ENCODE measurements around the gene SLC22A9.
"Not testable (repeated sequence)": the region's sequence is repeated elsewhere in the genome, so short reads cannot be mapped to it uniquely, and the experiment has no call there.

SLC22A9 gene

GRCh38 chr11:63369165-63369970 lies at the start of gene SLC22A9:
TSS of gene SLC22A9 (plus strand) at chr11:63369785. CDS start at chr11:63370057, 272 bp downstream.
- DNase-seq = no peak

GRCh38 chr11:63321723-63322122 lies 47.9 kb upstream of the SLC22A9 start:
- DNase-seq = no peak

DNA sequence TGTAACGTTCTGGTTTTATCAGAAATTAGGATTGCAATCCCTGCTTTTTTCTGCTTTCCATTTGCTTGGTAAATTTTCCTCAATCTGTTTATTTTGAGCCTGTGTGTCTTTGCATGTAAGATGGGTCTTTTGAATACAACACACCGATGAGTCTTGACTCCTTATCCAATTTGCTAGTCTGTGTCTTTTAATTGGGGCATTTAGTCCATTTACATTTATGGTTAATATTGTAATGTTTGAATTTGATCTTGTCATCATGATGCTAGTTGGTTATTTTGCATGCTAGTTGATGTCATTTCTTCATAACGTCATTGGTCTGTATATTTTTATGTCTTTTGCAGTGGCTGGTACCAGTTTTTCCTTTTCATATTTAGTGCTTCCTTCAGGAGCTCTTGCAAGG lies 34.5 kb upstream of the SLC22A9 start:
- DNase-seq = not testable (repeated sequence)

DNA sequence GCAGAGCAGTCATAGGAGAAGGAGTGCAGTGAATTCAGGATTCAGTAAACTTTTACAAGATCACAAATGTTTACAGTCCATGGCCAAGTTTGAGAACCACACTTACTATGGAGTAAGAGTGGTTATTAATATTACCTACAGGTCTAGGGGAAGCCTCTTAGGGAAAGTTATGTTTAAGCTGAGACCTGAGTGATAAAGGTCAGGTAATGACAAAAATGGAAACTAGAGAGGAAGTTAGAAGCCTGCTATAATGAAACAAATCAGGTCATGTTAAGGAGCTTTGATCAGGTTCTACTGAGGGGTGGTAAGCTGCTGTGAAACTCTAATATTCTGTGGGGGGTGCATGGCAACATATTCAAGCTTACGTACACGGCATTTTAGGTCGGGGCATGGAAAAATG lies 32.5 kb upstream of the SLC22A9 start:
- DNase-seq = no peak

DNA sequence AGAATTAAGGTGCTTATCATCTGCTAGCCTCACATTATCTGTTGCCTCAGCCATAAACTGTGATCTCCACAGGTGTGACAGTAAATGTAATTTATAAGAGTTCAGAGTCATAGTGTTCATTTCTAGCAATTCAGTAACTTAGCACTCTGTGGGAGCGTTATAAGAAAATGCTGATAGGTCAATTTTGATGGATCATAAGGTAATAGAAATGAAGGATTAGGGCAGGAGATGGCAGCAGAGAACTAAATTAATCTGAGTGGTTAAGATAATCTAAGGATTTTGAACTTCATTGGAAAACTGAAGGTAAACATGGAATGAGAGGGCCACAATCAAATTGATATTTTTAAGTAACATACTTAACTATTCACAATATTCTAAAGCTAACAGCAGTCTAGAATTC lies 26.5 kb upstream of the SLC22A9 start:
- DNase-seq = no peak

DNA sequence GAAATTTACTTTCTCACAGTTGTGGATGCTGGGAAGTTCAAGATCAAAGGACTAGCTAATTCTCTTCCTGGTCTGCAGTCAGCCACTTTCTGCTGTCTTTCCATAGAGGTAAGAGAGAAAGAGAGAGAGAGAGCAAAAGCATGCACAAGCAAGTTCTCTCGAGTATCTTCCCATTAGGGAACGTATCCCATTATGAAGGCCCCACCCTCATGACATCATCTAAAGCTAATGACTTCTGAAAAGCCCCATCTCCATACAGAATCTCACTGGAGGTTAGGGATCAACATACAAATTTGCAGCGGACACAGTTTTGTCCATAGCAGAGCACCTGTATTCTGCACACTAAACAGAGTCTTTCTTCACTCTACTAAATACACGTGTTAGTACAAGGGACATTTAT lies 17.4 kb upstream of the SLC22A9 start:
- DNase-seq = no peak

DNA sequence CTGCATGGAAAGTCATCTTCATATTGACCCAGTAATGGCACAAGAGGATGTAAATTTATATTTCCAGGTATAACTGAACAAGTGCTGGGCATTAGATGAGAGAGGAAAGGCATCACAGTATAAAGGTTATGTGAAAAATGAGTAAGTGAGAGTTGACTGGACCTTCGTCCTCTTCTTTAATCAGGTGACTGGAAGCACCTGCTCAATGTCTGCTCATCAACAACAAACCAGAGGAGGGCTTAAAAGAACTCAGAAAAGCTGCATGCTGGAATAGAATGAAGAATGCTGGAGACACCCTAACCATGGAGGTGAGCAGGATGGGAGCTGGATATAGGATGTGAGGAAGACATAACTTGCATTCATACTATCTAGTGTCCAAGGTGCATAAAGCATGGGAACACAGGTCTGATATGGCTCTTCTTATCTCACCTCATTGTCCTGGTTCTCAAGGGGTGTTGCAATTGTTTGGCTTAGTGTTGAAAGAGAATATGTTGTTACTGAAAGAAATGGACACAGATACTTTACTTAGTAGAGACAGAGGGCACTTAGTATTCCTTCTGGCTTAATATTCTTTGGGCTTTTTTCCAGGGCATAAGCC lies 7.3 kb upstream of the SLC22A9 start:
- no peak for DNase-seq

DNA sequence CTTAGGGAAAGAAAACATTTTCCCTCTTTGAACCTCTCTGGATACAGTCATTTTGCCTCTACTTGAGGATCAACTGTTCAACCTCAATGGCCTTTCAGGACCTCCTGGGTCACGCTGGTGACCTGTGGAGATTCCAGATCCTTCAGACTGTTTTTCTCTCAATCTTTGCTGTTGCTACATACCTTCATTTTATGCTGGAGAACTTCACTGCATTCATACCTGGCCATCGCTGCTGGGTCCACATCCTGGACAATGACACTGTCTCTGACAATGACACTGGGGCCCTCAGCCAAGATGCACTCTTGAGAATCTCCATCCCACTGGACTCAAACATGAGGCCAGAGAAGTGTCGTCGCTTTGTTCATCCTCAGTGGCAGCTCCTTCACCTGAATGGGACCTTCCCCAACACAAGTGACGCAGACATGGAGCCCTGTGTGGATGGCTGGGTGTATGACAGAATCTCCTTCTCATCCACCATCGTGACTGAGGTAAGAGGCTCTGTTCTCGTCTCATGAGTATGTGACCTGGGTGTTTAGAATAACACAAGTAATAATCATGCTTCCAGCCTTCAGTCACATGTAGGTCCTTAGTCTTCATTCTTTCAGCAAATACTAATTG lies 495 bp downstream of the SLC22A9 start:
- DNase-seq = no peak

DNA sequence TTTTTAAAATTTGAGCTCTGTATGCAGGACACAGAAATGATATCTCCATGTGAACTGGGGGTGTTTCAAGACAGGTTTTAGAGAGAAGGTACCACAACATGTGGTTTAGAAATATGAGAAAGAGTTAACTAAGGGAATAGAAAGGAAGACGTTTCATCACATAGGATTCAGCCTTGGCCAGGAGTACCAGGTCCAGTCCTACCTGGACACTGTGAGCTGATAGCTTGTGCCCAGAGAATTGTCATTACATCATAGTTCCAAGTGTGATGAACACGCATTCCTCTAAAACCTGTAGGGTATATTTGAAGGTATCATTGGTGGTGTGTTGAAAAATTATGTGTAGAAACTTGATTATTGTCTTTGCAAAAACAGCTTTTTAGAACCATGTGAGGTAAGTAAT lies 1.8 kb downstream of the SLC22A9 start:
- no peak for DNase-seq

GRCh38 chr11:63375434-63375833 lies 5.8 kb downstream of the SLC22A9 start:
- DNase-seq = no peak

GRCh38 chr11:63380130-63380529 lies 10.5 kb downstream of the SLC22A9 start:
- no peak for DNase-seq

GRCh38 chr11:63395697-63396096 lies 26.1 kb downstream of the SLC22A9 start:
- no peak for DNase-seq

DNA sequence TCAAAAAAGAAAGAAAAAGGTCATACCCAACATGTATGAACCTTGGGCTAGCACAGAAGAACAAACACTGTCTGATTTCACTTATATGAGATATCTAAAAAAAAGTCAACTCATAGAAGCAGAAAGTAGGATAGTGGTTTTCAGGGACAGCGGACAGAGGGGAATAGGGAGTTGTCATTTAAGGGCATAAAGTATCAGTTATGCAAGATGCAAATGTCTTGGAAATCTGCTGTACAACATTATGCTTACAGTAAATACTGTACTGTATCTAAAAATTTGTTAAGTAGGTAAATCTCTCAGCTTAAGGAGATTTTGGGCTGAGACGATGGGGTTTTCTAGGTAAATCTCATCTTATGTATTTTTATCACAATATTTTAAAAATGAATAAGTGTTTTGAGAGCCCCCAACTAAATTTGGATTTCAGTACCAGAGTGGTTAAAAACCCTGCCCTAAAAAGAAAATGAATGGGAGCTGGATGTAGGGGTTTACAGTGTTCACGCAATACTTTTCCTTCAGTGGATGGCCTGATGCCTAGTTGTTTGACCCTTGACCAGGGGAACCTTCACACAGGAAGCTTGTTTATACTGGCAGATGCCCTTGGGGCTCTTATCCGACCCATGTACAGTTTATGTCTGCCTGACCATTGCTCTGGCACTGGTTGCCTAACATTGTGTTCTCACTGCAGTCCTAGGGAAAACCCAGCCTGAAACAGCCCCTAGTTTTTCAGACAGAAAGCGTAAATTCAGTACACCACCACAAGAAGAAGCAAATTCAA lies 34.8 kb downstream of the SLC22A9 start:
- DNase-seq = no peak

DNA sequence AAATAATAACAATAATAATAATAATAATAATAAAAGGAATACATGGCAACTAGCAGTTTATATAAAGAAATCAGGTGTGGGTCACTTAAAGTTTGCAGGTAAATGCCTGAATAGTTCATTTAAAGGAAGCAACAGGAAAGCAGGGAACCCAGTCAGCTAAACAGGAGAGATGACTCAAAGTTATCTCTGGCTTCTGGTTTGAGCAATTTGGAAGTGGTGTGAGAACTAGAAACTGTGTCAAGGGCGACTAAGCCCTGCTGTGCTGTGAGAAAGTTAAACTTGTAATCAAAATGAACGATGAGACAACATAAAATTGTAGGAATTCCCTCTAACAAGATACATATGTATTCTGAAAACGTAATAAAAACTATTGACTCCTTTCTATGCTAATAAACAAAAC lies 35.5 kb downstream of the SLC22A9 start:
- no peak for DNase-seq

DNA sequence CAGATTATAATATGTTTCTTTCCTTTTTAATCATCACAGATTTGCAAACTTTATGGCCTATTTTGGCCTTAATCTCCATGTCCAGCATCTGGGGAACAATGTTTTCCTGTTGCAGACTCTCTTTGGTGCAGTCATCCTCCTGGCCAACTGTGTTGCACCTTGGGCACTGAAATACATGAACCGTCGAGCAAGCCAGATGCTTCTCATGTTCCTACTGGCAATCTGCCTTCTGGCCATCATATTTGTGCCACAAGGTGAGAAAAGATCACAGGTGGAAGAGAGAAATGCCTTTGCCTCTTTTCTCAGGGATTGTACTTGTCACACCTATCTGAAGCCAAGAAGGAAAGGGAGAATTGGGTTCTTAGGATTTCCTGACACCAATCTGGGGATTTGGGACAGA lies 36.9 kb downstream of the SLC22A9 start:
- no peak for DNase-seq

GRCh38 chr11:63417174-63417852 lies 47.7 kb downstream of the SLC22A9 start:
- DNase-seq = no peak

- DNase-seq = no peak
These were observed 58.5 kb downstream of the SLC22A9 start for GRCh38 chr11:63427971-63428508.

DNA sequence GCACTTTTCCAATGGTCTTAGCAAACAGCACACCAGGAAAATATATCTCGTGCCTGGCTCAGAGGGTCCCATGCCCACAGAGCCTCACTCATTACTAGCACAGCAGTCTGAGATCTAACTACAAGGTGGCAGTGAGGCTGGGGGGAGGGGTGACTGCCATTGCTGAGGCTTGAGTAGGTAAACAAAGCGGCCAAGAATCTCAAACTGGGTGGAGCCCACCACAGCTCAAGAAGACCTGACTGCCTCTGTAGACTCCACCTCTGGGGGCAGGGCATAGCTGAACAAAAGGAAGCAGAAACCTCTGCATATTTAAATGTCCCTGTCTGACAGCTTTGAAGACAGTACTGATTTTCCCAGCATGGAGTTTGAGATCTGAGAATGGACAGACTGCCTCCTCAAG lies 61.1 kb downstream of the SLC22A9 start:
- DNase-seq = not testable (repeated sequence)

- not testable (repeated sequence) for DNase-seq
These were observed 65.8 kb downstream of the SLC22A9 start for GRCh38 chr11:63435351-63435750.

- not testable (repeated sequence) for DNase-seq
These were observed 66.2 kb downstream of the SLC22A9 start for GRCh38 chr11:63435831-63436230.

DNA sequence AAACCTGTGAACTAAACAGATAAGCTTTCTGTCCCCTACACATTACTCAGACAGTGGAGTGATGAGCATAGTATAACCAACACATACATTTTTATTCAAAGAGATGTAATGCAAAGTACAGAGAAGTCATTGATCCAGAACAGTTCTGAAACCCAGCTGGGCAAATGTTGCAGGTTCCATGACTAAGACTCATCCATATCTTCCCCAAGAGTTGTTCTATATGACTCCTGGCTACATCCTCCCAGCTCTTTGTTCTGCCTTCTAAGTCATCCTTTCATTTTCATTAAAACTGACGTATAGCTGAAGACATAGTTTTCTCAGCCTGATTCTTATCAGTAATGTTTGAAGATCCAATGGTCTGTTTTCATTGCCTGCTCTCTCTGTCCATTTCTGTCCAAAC lies 74.1 kb downstream of the SLC22A9 start:
- DNase-seq = no peak

- no peak for DNase-seq
These were observed 74.6 kb downstream of the SLC22A9 start for GRCh38 chr11:63444160-63444559.

Measured in CD4-positive, alpha-beta T cell treated with Interferon alpha-2 for 1 hour (primary cell).